ENCODE measurements around the gene ATG7.

Gene ATG7

GRCh38 chr3:11272906-11273574, 843 bp downstream of the ATG7 start:
- no peak for DNase-seq (ENCODE audit: low read depth)
- H3K4me3 ChIP-seq (ENCODE audit: low read length), result peak overlapping the region; percentile 100
- TF ChIP-seq CTCF (conservative IDR thresholded peaks at IDR 0.05; ENCODE audit: low read depth, low read length), result no peak

- no peak for TF ChIP-seq CTCF (conservative IDR thresholded peaks at IDR 0.05; ENCODE audit: low read depth, low read length)
- no peak overlapping the region for H3K4me3 ChIP-seq (ENCODE audit: low read length)
- DNase-seq (ENCODE audit: low read depth), result no peak
Observed at GRCh38 chr3:11273891-11274291, 1.7 kb downstream of the ATG7 start.

- TF ChIP-seq CTCF (conservative IDR thresholded peaks at IDR 0.05; ENCODE audit: low read depth, low read length), result no peak
- no peak for DNase-seq (ENCODE audit: low read depth)
- no peak overlapping the region for H3K4me3 ChIP-seq (ENCODE audit: low read length)
Observed at GRCh38 chr3:11274566-11275142, 2.5 kb downstream of the ATG7 start.

- no peak overlapping the region for H3K4me3 ChIP-seq (ENCODE audit: low read length)
- DNase-seq (ENCODE audit: low read depth), result no peak
- no peak for TF ChIP-seq CTCF (conservative IDR thresholded peaks at IDR 0.05; ENCODE audit: low read depth, low read length)
Observed at GRCh38 chr3:11275926-11276325, 3.7 kb downstream of the ATG7 start.

- no peak for DNase-seq (ENCODE audit: low read depth)
- no peak overlapping the region for H3K4me3 ChIP-seq (ENCODE audit: low read length)
- no peak for TF ChIP-seq CTCF (conservative IDR thresholded peaks at IDR 0.05; ENCODE audit: low read depth, low read length)
Observed at GRCh38 chr3:11276901-11277300, 4.7 kb downstream of the ATG7 start.

GRCh38 chr3:11282250-11283138, 10.3 kb downstream of the ATG7 start:
- H3K4me3 ChIP-seq (ENCODE audit: low read length), result no peak overlapping the region
- no peak for TF ChIP-seq CTCF (conservative IDR thresholded peaks at IDR 0.05; ENCODE audit: low read depth, low read length)
- DNase-seq (ENCODE audit: low read depth), result no peak
